Brain pericyte (primary cell): ENCODE data around the gene TREH.
"Not testable (repeated sequence)": the region's sequence is repeated elsewhere in the genome, so short reads cannot be mapped to it uniquely, and the experiment has no call there.

Experiments used
- DNase-seq: peaks from one replicate; pipeline ENCODE4 v3.0.0-alpha.2; 2012; ENCODE audit warnings: low read depth, low spot score

The TREH gene

GRCh38 chr11:118696673-118697226 is 17.3 kb upstream of the TREH start:
- no peak for DNase-seq

DNA sequence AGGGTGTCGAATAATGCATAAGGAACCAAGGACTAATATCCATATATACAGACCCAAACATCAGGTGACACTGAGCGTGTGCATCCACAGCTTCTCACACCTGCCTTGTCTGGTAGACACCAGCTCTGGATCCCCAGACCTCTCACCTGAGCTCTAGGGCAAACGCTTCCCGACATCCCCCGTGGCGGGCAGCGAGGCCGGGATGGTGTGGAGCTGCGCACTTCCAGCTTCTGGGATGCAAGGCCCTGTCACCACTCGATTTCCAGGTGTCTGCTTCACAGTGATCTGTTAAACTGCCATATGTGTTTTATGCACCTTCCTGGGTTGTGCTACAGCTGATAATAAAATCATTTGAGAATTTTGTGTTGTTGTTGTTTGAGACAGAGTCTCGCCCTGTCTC is 15.3 kb upstream of the TREH start:
- no peak for DNase-seq

DNA sequence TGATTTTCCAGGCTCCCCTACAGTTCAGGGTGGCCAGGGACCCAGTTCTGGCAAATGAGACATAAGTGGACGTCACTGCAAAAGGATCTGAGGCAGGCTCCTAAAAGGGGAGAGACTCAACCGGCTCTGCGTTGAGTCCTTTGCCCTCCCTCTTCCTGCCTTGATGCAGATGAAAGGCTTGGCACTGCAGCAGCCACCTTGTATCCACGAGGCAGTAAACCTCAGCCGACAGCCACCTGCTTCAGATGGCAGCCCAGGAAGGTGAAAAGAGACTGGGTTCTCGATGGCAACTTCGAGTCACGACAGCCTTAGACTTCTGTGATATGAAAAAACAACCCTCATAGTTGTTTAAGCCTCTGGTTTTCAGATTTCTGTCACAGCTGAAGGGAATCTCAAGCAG is 14.7 kb upstream of the TREH start:
- no peak for DNase-seq

GRCh38 chr11:118691926-118692830 is 12.7 kb upstream of the TREH start:
- no peak for DNase-seq

- no peak for DNase-seq
Observed at GRCh38 chr11:118690553-118691304, 11.3 kb upstream of the TREH start.

- DNase-seq, result peak; percentile 51
Observed at GRCh38 chr11:118689852-118690552, 10.6 kb upstream of the TREH start.

- no peak for DNase-seq
Observed at GRCh38 chr11:118689503-118689851, 10.0 kb upstream of the TREH start.

DNA sequence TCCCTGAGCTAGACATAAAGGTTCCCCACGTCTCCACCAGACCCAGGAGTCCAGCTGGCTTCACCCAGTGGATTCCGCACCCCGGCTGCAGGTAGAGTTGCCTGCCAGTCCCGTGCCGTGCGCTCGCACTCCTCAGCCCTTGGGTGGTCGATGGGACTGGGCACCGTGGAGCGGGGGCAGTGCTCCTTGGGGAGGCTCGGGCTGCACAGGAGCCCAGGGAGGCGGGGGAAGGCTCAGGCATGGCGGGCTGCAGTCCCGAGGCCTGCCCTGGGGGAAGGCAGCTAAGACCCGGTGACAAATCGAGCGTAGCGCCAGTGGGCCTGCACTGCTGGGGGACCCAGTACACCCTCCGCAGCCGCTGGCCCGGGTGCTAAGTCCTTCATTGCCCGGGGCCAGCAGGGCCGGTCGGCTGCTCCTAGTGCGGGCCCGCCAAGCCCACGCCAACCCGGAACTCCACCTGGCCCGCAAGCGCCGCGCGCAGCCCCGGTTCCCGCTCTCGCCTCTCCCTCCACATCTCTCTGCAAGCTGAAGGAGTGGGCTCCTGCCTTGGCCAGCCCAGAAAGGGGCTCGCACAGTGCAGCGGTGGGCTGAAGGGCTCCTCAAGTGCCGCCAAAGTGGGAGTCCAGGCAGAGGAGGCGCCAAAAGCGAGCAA is 9.5 kb upstream of the TREH start:
- no peak for DNase-seq

DNA sequence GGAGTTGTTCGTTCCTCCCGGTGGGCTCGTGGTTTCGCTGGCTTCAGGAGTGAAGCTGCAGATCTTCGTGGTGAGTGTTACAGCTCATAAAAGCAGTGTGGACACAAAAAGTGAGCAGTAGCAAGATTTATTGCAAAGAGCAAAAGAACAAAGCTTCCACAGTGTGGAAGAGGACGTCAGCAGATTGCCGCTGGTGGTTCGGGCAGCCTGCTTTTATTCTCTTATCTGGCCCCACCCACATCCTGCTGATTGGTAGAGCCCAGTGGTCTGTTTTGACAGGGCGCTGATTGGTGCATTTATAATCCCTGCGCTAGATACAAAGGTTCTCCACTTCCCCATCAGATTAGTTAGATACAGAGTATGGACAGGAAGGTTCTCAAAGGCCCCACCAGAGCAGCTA is 8.9 kb upstream of the TREH start:
- DNase-seq, result not testable (repeated sequence)

GRCh38 chr11:118687906-118688305 is 8.5 kb upstream of the TREH start:
- DNase-seq, result no peak

- no peak for DNase-seq
Observed at GRCh38 chr11:118684187-118684586, 4.7 kb upstream of the TREH start.

DNA sequence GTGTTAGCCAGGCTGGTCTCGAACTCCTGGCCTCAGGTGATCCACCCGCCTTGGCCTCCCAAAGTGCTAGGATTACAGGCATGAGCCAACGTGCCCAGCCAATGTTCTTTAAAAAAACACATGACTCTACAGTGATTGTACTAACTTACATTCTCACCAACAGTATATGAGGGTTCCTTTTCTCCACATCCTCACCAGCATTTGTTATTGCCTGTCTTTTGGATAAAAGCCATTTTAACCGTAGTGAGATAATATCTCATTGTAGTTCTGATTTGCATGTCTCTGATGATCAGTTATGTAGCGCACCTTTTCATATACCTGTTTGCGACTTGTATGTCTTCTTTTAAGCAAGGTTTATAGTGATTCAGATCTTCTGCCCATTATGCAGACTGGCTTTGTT is 3.5 kb upstream of the TREH start:
- DNase-seq, result not testable (repeated sequence)

DNA sequence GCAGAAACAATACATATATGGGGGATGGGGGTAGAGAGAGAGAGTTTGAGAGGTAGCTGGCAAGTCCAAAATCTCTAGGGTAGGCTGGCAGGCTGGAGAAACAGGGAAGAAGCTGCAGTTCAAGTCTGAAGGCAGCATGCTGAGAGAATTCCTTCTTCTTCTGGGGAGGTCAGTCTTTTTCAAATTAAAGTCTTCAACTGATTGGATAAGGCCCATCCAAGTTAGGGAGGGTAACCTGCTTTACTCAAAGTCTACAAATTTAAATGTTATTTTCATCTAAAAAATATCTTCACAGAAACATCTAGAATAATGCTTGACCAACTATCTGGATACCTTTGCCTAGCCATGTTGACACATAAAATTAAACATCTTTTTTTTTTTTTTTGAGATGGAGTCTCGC is 2.9 kb upstream of the TREH start:
- DNase-seq, result no peak

DNA sequence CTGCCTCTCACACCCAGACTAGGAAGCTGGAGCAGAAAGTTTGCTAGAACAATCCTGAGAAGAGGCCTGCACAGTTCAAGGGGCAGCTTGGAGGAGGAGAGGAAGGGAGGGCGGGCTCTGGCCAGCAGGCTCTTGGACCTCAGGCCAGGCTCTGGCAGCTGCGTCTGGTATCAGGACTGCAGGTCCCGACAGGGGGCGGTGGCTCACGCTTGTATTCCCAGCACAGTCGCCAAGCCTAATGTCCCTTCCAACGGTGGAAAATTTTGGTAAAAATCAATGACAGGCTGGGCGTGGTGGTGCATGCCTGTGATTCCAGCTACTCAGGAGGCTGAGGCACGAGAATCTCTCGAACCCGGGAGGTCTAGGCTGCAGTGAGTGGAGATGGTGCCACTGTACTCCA is 542 bp downstream of the TREH start:
- not testable (repeated sequence) for DNase-seq

DNA sequence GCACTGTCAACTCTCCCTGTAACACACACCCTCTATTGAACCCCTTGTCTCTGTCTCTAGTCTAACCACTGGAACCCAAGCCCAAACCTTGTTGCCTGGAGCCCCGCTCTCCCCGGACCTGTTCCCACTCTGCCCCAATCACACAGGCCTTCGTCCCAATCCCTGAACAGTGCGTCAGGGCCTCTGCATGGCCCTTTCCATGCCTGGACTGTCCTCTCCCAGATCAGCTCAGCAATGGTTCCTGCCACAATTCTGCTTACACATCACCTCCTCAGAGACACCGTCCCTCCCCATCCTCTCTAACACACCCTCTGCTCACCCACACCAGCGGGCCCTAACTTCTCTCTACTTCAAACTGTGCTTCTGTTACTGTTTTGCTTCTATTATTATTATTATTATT is 1.5 kb downstream of the TREH start:
- no peak for DNase-seq

DNA sequence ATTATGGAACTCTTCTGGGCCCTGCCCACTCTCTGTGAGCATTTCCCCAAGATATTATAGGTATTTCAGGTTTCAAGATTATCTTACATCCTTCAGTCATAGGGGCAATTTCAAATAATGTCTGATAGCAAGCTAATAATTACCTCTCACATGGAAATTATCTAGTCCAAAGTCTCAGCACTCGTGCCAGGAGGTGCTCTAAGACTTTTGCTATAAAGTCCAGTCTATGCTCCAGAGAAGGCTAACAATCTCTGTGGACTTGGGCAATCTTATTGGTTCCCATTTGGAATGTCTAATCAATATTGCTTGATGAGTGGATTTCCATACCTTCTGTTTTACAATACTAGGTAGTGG is 5.4 kb downstream of the TREH start:
- no peak for DNase-seq

- DNase-seq, result no peak
Observed at GRCh38 chr11:118673361-118674081, 5.9 kb downstream of the TREH start.

DNA sequence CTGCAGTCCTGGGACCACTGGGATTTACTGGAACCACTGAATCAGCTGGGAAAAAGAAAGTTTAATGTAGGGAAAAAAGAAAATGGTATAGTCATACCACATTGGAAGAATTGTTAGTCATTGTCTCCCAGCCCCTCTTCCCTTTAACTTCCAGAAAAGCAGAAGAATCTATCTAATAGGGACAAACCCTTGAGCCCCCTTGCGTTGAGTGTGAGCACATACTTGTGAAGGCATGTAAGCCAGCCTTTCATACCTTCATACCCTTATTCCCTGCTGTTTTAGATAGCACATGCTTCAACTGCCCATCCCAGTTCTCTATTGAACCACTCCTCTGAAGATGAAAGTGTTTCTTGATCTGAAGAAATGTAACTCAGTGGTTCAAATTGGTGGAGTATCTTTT is 6.6 kb downstream of the TREH start:
- no peak for DNase-seq

DNA sequence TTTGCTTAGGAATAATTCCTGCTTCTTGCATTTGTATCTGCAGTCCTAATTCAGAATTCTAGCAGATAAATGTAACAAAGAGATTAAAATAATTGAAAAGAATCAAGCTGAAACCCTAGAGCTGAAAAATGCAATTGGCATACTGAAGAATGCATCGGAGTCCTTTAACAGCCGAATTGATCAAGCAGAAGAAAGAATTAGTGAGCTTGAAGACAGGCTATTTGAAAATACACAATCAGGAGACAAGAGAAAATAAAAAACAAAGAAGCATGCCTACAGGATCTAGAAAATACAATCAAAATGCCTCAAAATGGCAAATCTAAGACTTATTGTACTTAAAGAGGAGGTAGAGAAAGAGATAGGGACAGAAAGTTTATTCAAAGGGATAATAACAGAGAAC is 8.2 kb downstream of the TREH start:
- DNase-seq, result no peak

- no peak for DNase-seq
Observed at GRCh38 chr11:118670063-118670462, 9.4 kb downstream of the TREH start.

GRCh38 chr11:118666371-118666770 is 13.1 kb downstream of the TREH start:
- no peak for DNase-seq
